Fibroblast of the aortic adventitia (primary cell): Measurements from ENCODE around the gene POLR2I. TPM values are rescaled to one million over a fixed set of nuclear protein-coding genes. Genes with fewer than 3 reads are reported as not detected.
"Not testable (repeated sequence)": the region's sequence is repeated elsewhere in the genome, so short reads cannot be mapped to it uniquely, and the experiment has no call there.

Experiments
- DNase-seq: peaks from one replicate; pipeline ENCODE4 v3.0.0-alpha.2; 2010; ENCODE audit warnings: low read depth
- H3K4me3 ChIP-seq: 2 replicates; pipeline ENCODE4 v1.5.1; 2011; ENCODE audit warnings: low read depth, mild to moderate bottlenecking, control low read depth, low read length, moderate library complexity
- total RNA-seq: library from RNA; depleted of rRNA; stranded (reverse); fragments of >200 nt; gene quantifications from 2 replicates; pipeline ENCODE4 v1.2.3, GENCODE V29; 2012; ENCODE audit warnings: low replicate concordance
- TF ChIP-seq, protein P1 (sequence below): IDR thresholded peaks from 2 replicates; pipeline ENCODE4 v1.5.1; 2011; ENCODE audit warnings: mild to moderate bottlenecking, low read length, control low read depth, inconsistent platforms; ENCODE audit not compliant: insufficient read depth

Gene POLR2I
- total RNA-seq, 1 donor = 33.2 TPM

DNA sequence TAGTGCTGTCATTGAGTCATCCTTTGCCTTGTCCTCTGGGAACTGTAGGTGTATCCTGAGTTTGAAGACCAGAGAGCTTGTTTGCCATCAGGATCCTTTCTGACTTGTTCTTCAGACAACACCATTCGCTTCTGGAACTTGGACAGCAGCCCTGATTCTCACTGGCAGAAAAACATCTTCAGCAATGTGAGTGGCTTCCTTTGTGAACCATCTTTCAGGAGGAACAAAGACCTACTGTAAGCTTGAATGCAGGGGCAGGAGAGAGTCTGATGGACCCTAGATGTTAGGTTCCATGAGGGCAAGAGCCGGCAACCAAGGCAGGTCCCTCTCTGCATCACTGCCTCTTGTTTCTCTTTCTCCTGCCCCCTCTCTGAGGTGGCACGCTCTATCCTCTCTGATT lies 33.3 kb downstream of the POLR2I start:
- TF ChIP-seq, protein P1, sequence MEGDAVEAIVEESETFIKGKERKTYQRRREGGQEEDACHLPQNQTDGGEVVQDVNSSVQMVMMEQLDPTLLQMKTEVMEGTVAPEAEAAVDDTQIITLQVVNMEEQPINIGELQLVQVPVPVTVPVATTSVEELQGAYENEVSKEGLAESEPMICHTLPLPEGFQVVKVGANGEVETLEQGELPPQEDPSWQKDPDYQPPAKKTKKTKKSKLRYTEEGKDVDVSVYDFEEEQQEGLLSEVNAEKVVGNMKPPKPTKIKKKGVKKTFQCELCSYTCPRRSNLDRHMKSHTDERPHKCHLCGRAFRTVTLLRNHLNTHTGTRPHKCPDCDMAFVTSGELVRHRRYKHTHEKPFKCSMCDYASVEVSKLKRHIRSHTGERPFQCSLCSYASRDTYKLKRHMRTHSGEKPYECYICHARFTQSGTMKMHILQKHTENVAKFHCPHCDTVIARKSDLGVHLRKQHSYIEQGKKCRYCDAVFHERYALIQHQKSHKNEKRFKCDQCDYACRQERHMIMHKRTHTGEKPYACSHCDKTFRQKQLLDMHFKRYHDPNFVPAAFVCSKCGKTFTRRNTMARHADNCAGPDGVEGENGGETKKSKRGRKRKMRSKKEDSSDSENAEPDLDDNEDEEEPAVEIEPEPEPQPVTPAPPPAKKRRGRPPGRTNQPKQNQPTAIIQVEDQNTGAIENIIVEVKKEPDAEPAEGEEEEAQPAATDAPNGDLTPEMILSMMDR = no peak
- H3K4me3 ChIP-seq = no peak overlapping the region
- peak; percentile 9 for DNase-seq

- DNase-seq = no peak
- H3K4me3 ChIP-seq = no peak overlapping the region
- TF ChIP-seq, protein P1 = no peak
Measured at GRCh38 chr19:36079389-36079945, 35.2 kb downstream of the POLR2I start.

DNA sequence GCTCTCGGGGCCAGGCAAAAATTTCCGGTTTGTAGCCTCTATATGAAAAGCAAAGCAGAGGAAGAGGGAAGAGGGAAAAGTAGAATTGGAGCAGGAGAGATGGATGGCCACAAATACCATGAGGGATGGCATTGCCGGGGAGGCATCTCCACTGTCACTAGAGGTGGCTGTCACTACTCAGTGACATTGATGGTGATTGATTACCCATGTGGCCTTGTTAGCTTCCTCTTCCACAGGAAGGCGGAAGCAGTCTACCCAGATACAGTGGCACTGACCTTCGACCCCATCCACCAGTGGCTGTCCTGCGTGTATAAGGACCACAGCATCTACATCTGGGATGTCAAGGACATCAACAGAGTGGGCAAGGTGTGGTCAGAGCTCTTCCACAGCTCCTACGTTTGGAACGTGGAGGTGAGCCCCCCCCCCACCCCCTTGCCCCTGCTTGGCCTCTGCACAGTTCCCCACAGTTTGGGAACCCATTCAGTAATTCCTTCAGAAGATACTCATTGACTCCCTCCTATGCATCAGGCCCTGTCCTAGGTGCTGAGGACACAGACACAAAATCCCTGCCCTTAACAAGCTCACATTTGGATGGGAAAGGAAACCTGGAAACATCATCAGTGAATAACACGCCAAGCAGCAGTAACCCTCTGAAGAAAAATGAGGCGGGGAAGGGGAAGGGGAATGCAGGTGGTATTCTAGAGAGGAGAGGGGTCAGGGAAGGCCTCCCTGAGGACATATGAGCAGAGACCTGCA lies 41.4 kb downstream of the POLR2I start:
- TF ChIP-seq, protein P1 = no peak
- DNase-seq = no peak

DNA sequence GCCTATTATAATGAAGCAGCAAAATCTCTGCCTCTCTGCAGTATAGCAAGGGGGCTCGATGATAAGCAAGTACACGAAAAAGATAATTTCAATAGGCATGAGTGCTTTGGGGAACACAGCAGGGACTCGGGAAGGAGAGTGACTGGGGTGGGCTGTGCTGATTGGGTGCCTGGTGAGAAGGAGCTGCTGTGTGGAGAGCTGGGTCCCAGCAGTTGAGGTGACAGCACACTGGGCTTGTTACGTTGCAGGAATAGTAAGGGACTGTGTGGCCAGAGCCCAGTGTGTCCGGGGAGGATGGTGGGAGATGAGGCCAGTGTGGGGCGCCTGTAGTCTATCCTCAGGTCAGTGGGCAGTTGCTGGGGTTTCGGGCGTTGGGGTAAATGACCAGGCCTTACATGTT lies 42.6 kb downstream of the POLR2I start:
- H3K4me3 ChIP-seq = no peak overlapping the region
- no peak for DNase-seq
- TF ChIP-seq, protein P1 = no peak

More for the DNA sequence above, 41.4 kb downstream of the POLR2I start:
- no peak overlapping the region for H3K4me3 ChIP-seq

- H3K4me3 ChIP-seq, DNase-seq: not testable (repeated sequence)
Measured at GRCh38 chr19:36068810-36069499, 45.7 kb downstream of the POLR2I start.

GRCh38 chr19:36067681-36068080 lies 47.0 kb downstream of the POLR2I start:
- no peak overlapping the region for H3K4me3 ChIP-seq
- TF ChIP-seq, protein P1 = no peak
- no peak for DNase-seq

DNA sequence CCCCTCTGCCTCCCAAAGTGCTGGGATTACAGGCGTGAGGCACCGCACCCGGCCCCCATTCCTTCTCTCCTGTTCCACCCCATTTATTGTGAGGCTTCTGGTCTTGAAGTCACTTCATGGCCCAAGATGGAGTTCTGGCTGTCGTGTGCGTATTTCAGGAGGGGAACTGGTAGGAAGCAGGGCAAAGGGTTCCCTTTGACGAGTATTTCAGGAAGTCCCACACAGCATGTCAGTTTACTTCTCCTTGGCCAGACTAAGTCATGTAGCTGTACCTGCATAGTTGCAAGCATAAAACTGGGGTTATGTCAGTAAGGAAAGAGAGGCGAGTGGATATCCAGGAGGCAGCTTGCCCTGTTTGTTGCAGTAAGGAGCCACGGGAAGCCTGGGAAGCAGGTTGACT lies 49.8 kb downstream of the POLR2I start:
- H3K4me3 ChIP-seq = no peak overlapping the region
- TF ChIP-seq, protein P1 = no peak
- no peak for DNase-seq

Other genes starting within 250 kb of the POLR2I start
- gene APLP1, start 246.3 kb downstream of the POLR2I start, total RNA-seq = 4.1 and 8.6 TPM in 2 replicates
- 2.5 and 3.7 TPM in 2 replicates for gene NFKBID, start 214.3 kb downstream of the POLR2I start, total RNA-seq
- gene HCST, start 212.3 kb downstream of the POLR2I start, total RNA-seq = 0.81 and 2.7 TPM in 2 replicates
- not detected in 2 replicates for gene TYROBP, start 206.6 kb downstream of the POLR2I start, total RNA-seq
- 5.9 and 9.3 TPM in 2 replicates for gene LRFN3, start 178.5 kb downstream of the POLR2I start, total RNA-seq
- 12.7 and 38.7 TPM in 2 replicates for gene SDHAF1, start 119.7 kb downstream of the POLR2I start, total RNA-seq
- gene SYNE4, start 106.1 kb downstream of the POLR2I start, total RNA-seq = not detected in 2 replicates
- 14.2 and 15.5 TPM in 2 replicates for gene ALKBH6, start 100.7 kb downstream of the POLR2I start, total RNA-seq
- gene CLIP3, start 82.0 kb downstream of the POLR2I start, total RNA-seq = 7.4 and 20.1 TPM in 2 replicates
- gene THAP8, start 60.6 kb downstream of the POLR2I start, total RNA-seq = 2.5 and 4.1 TPM in 2 replicates
- gene WDR62, start 60.0 kb downstream of the POLR2I start, total RNA-seq = 0.25 and 10.1 TPM in 2 replicates
- not detected in 2 replicates for gene OVOL3, start 3.7 kb downstream of the POLR2I start, total RNA-seq
- 83.6 and 164 TPM in 2 replicates for gene TBCB, start 593 bp upstream of the POLR2I start, total RNA-seq
- 55.1 and 398 TPM in 2 replicates for gene CAPNS1, start 25.2 kb upstream of the POLR2I start, total RNA-seq
- gene COX7A1, start 37.6 kb upstream of the POLR2I start, total RNA-seq = 5.4 and 17.0 TPM in 2 replicates
- gene ZNF565, start 99.8 kb upstream of the POLR2I start, total RNA-seq = 7.0 and 7.6 TPM in 2 replicates
- 107 and 130 TPM in 2 replicates for gene ZNF146, start 100.2 kb upstream of the POLR2I start, total RNA-seq